Measurements from ENCODE around the gene RHBDL3. TPM values are rescaled to one million over a fixed set of nuclear protein-coding genes. Genes with fewer than 3 reads are reported as not detected.

The RHBDL3 gene
- total RNA-seq, 2 donors from 2014 or later: 0.63 TPM; not detected in 1

DNA sequence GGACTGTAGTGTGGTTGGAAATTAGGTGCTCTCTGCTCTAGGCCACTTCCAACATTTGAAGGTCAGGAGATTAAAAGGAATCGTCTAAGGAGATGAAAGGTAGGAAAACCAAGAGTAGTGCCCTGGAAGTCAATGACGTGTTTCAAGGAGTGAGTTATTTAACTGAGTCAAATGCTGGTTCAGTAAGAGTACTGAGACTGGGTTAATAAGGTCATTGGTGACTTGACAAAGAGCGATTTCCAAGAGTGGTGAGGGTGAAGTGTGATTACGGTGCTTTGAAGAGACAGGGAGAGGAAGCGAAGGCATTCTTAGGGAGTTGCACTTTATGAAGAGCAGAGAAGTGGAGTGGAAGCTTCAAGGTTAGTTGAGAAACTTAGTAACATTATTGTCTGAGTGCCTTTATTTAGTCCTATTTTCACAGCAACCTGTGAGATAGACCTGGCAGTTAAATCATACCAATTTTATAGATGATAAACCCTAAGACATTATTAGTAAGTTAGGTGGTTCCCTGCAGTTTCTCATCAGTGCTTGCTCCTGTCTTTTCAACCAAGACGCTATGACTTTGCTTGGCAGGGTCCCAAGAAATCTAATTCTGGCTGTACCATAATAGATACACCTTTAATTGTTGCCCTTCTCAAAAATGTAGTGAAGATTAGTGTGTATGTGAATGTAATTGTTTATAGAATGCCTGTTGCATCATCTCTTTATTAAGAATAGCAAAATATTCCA lies 90.2 kb downstream of the RHBDL3 start:
- H3K4me1 ChIP-seq (ENCODE audit: control insufficient read depth in 1 of 2, low read depth in 2 of 2): peaks cover 44 to 58% of the 10 kb centered on the region in 2 donors

GRCh38 chr17:32356378-32356743 lies 90.7 kb downstream of the RHBDL3 start:
- no peak overlapping the region for H3K4me3 ChIP-seq
- peaks cover 39% of the 10 kb centered on the region for H3K36me3 ChIP-seq
- ATAC-seq (ENCODE audit: insufficient number of reproducible peaks, low FRiP score, low read depth) (no peak), DNase-seq (ENCODE audit: low spot score) (no peak)
- no peak overlapping the region for H3K27ac ChIP-seq
- no peak for TF ChIP-seq CTCF (IDR thresholded peaks at IDR 0.05)
- H3K4me1 ChIP-seq (ENCODE audit: control insufficient read depth in 1 of 2, low read depth in 2 of 2): peaks cover 44 to 57% of the 10 kb centered on the region in 2 donors
- H3K9me3 ChIP-seq: no peaks in the 10 kb centered on the region
- H3K27me3 ChIP-seq (replicated peaks; ENCODE audit: insufficient read depth): no peaks in the 10 kb centered on the region

More for the DNA sequence above, 90.2 kb downstream of the RHBDL3 start:
- Histone ChIP-seq H3K27ac (no peak overlapping the region), H3K36me3 (peaks cover 33% of the 10 kb centered on the region), H3K4me3 (peak overlapping the region; percentile 6), H3K9me3 (no peaks in the 10 kb centered on the region), H3K27me3 (replicated peaks; ENCODE audit: insufficient read depth) (no peaks in the 10 kb centered on the region)
- DNase-seq (ENCODE audit: low spot score) (no peak), ATAC-seq (ENCODE audit: insufficient number of reproducible peaks, low FRiP score, low read depth) (no peak)
- no peak for TF ChIP-seq CTCF (IDR thresholded peaks at IDR 0.05)

GRCh38 chr17:32356750-32357149 lies 91.1 kb downstream of the RHBDL3 start:
- Histone ChIP-seq H3K27ac (no peak overlapping the region), H3K36me3 (peaks cover 41% of the 10 kb centered on the region), H3K4me1 (ENCODE audit: control insufficient read depth in 1 of 2, low read depth in 2 of 2) (peaks cover 40 to 53% of the 10 kb centered on the region in 2 donors), H3K27me3 (replicated peaks; ENCODE audit: insufficient read depth) (no peaks in the 10 kb centered on the region), H3K9me3 (no peaks in the 10 kb centered on the region), H3K4me3 (no peak overlapping the region)
- no peak for TF ChIP-seq CTCF (IDR thresholded peaks at IDR 0.05)
- DNase-seq (ENCODE audit: low spot score): no peak
- no peak for ATAC-seq (ENCODE audit: insufficient number of reproducible peaks, low FRiP score, low read depth)

GRCh38 chr17:32357615-32358014 lies 92.0 kb downstream of the RHBDL3 start:
- no peak overlapping the region for H3K27ac ChIP-seq
- H3K4me3 ChIP-seq: no peak overlapping the region
- TF ChIP-seq CTCF (IDR thresholded peaks at IDR 0.05): no peak
- DNase-seq (ENCODE audit: low spot score): no peak
- H3K9me3 ChIP-seq: no peaks in the 10 kb centered on the region
- peaks cover 31 to 45% of the 10 kb centered on the region in 2 donors for H3K4me1 ChIP-seq (ENCODE audit: control insufficient read depth in 1 of 2, low read depth in 2 of 2)
- peaks cover 48% of the 10 kb centered on the region for H3K36me3 ChIP-seq
- ATAC-seq (ENCODE audit: insufficient number of reproducible peaks, low FRiP score, low read depth): no peak
- H3K27me3 ChIP-seq (replicated peaks; ENCODE audit: insufficient read depth): no peaks in the 10 kb centered on the region

DNA sequence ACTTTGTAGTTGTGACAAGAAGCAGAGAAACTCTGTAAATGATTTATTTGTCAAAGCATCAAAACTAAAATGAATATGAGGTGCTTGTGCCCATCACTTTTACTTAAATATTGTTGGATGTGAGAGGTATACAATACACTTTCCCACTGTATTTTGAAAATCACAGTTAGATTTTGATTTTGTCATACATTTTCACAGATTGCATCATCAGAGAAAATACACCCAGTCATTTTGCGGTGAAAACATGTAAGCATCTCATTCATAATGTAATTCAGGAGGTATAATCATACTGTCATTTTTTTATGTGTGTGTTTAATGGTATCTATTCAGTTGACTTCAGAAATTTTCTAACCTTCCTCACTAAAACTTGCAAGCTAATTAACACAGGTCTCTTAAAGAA lies 95.6 kb downstream of the RHBDL3 start:
- peaks cover 61% of the 10 kb centered on the region for H3K36me3 ChIP-seq
- H3K27me3 ChIP-seq (replicated peaks; ENCODE audit: insufficient read depth): no peaks in the 10 kb centered on the region
- ATAC-seq (ENCODE audit: insufficient number of reproducible peaks, low FRiP score, low read depth) (no peak), DNase-seq (ENCODE audit: low spot score) (no peak)
- H3K9me3 ChIP-seq: no peaks in the 10 kb centered on the region
- H3K4me3 ChIP-seq: no peak overlapping the region
- peaks cover 3 to 12% of the 10 kb centered on the region in 2 donors for H3K4me1 ChIP-seq (ENCODE audit: control insufficient read depth in 1 of 2, low read depth in 2 of 2)
- no peak for TF ChIP-seq CTCF (IDR thresholded peaks at IDR 0.05)
- no peak overlapping the region for H3K27ac ChIP-seq
